PFSK-1 (cell line): ENCODE results near the gene GNL1.

Source experiments
- FOXP2 ChIP-seq: optimal IDR thresholded peaks from 2 replicates; pipeline ENCODE3; 2011; ENCODE audit warnings: borderline replicate concordance, control low read depth, inconsistent platforms; ENCODE audit not compliant: insufficient read depth; ENCODE audit errors: extremely low read length, extremely low read depth
- POLR2AphosphoS5 ChIP-seq: IDR thresholded peaks from 2 replicates; pipeline ENCODE4 v1.6.1; 2012; ENCODE audit warnings: low read depth, mild to moderate bottlenecking, control low read depth, low read length, moderate library complexity
- SIN3A ChIP-seq: IDR thresholded peaks from 2 replicates; pipeline ENCODE4 v1.6.1; 2012; ENCODE audit warnings: mild to moderate bottlenecking, low read length, moderate library complexity, borderline replicate concordance; ENCODE audit not compliant: insufficient read depth
- TAF1 ChIP-seq: IDR thresholded peaks from 2 replicates; pipeline ENCODE4 v1.6.1; 2012; ENCODE audit warnings: low read length, control low read depth, borderline replicate concordance; ENCODE audit not compliant: insufficient read depth
- TF ChIP-seq, protein P1 (sequence below), 2 experiments: IDR thresholded peaks; 2 replicates each; pipeline versions ENCODE4 v1.6.1 to v1.8.0; 2011 to 2012; ENCODE audit warnings: low read depth in 2 of 2, low read length in 2 of 2, control low read depth in 1 of 2, inconsistent platforms in 1 of 2, mild to moderate bottlenecking in 1 of 2, moderate library complexity in 1 of 2; ENCODE audit not compliant: insufficient read depth in 1 of 2

GNL1 gene

DNA sequence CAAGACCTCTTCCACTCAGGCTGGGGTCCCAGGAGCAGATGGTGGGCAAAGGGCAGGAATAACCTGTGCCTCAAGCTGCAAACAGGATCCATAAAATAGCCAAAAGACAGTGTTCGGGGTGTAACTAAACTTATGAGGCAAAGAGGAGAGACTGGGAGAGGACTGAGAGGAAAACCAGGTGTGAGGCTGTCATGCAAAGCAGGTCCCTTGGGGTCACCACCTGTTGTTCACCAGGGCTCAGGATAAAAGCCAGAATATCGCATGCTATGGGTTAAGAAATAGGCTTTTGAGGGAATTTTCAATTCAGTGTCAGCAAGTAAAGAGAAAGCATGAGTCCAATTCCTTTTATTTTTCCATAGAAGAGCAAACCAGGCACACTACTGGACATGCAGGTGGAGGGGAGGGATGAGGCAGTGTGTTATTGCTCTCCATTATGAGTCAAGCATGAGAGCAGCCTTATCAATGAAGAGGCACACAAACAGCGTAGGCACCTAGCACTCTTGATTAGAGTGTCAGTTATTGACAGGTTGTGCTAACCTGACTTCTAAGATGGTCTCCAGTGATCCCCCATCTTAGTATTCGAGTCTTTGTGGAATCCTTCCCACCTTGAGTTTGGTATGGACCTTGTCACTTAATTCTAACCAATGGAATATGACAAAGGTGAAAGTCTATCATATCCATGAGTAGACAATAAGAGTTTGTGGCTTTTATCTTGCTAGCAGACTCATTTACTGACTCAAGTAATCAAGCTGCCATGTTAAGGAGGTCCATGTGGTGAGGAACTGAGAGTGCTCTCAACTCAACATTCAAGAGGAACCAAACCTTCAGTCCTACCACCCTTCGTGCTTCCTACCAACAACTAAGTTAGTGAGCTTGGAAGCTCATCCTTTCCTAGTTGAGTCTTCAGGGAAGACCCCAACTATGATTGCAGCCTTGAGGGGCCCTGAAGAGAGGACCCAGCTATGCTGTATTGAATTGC, 48.2 kb downstream of the GNL1 start:
- TF ChIP-seq POLR2AphosphoS5 (no peak), FOXP2 (no peak), SIN3A (no peak)
- TF ChIP-seq, protein P1, sequence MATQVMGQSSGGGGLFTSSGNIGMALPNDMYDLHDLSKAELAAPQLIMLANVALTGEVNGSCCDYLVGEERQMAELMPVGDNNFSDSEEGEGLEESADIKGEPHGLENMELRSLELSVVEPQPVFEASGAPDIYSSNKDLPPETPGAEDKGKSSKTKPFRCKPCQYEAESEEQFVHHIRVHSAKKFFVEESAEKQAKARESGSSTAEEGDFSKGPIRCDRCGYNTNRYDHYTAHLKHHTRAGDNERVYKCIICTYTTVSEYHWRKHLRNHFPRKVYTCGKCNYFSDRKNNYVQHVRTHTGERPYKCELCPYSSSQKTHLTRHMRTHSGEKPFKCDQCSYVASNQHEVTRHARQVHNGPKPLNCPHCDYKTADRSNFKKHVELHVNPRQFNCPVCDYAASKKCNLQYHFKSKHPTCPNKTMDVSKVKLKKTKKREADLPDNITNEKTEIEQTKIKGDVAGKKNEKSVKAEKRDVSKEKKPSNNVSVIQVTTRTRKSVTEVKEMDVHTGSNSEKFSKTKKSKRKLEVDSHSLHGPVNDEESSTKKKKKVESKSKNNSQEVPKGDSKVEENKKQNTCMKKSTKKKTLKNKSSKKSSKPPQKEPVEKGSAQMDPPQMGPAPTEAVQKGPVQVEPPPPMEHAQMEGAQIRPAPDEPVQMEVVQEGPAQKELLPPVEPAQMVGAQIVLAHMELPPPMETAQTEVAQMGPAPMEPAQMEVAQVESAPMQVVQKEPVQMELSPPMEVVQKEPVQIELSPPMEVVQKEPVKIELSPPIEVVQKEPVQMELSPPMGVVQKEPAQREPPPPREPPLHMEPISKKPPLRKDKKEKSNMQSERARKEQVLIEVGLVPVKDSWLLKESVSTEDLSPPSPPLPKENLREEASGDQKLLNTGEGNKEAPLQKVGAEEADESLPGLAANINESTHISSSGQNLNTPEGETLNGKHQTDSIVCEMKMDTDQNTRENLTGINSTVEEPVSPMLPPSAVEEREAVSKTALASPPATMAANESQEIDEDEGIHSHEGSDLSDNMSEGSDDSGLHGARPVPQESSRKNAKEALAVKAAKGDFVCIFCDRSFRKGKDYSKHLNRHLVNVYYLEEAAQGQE (IDR thresholded peaks at IDR 0.05; ENCODE audit: insufficient read depth in 1 of 2, low read depth in 2 of 2, low read length in 2 of 2) = no peak

DNA sequence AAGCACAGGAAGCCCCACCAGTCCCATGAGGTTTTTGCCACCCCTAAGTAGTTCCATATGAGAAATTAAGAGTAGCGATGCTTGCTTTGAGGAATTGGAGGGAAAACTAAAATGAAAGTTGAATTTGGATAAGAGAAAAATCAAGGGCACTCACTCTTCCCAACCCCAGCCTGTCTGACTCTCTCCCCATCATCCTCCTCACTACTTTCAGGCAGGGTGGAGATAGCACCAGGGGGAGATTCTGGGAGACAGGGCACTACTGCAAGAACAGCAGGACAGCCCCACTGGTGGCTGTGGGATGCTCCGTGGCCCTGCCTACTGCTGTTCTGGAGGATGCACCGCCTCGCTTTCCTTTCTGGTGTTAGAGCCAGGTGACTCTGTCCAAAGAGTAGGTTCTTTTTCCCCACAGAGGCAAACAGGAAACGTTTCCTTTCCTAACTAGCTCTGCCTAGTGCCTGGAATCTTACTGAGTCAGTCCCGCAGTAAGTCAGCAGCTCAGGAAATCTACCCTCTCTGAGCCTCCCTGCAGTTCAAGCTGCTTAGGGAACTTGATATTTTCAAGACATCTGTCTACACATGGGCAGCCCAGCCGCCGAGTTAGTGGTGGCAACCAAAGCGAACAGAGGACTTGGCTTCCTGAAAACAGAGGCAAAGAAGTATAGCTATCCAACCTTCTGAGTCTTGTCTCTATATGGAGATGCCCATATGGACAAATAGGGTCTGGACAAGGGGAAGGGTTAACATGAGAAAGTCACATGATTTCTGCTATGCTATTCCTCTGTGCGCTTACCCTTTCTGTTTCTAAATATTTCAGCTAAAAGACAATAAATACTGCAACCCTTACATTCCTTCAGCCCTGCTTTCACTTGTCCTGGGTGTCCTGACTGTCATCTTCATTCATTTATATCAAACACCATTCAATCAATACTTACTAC, 55.6 kb downstream of the GNL1 start:
- TF ChIP-seq SIN3A = no peak; the same call in 1 of the 2 replicates
- TF ChIP-seq TAF1 = no peak
- TF ChIP-seq POLR2AphosphoS5 = no peak
- TF ChIP-seq, protein P1 (IDR thresholded peaks at IDR 0.05; ENCODE audit: insufficient read depth in 1 of 2, low read depth in 2 of 2, low read length in 2 of 2) = no peak; a peak in 1 of 4 replicates
- TF ChIP-seq FOXP2 = no peak

DNA sequence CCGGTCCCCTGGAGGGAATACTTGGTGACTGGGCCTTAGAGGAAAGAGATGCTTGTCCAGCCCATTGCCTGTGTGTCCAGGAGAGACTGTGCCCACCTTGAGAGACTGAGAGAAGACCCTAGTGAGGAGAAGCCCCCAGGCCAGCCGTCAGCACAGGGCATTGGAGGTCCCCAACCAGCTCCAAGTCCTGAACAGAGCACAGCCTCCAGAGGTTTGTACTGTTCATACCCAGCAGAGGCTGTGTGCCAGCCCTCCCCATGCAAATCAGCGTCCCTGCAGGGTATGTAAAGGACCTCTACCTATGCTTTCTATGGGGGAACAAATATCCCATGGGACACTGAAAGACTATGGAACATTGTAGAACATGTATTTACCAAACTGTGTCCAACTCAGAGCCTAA, 58.6 kb downstream of the GNL1 start:
- TF ChIP-seq SIN3A (no peak), TAF1 (no peak), FOXP2 (no peak), POLR2AphosphoS5 (no peak)
- TF ChIP-seq, protein P1 (IDR thresholded peaks at IDR 0.05; ENCODE audit: insufficient read depth in 1 of 2, low read depth in 2 of 2, low read length in 2 of 2) = no peak

DNA sequence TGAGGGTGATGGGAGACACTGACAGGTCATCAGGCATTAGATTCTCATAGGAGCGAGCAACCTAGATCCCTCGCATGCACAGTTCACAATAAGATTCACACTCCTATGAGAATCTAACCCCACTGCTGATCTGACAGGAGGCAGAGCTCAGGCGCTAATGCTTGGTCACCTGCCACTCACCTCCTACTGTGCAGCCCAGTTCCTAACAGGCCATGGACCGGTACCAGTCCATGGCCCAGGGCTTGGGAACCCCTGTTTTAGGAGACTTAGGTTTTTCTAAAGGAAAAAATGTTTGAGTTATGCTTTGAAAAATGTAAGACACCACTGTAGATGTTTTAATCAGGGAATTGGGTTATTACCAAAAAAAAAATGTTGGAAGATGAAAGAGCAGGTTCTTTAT, 60.3 kb downstream of the GNL1 start:
- no peak for TF ChIP-seq POLR2AphosphoS5
- no peak for TF ChIP-seq SIN3A
- no peak for TF ChIP-seq TAF1

DNA sequence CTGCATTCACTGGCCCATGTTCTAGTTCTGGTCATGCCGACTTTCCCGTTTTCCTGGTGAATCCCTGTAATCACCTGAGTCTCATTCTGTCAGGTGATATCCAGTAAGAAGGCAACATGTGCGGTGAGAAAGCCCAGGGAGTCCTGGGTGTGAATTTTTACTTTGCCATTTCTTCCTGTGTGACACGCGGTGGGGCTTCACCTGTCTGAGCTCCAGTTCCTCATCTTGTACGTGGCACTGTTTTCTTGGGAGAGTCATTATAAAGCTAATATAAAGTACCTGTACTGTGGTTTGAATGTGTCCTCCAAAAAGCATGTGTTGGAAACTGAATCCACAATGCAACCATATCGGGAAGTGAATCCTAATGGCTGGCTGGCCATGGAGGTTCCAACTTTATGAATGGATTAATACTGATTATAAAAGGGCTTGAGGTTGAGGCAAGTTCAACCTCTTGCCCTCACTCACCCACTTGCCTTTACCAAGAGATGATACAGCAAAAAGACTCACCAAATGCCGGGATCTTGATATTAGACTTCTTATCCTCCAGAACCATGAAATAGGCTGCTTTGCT, 61.9 kb downstream of the GNL1 start:
- TF ChIP-seq POLR2AphosphoS5 = no peak
- no peak for TF ChIP-seq SIN3A
- TF ChIP-seq FOXP2 = no peak
- TF ChIP-seq, protein P1 (IDR thresholded peaks at IDR 0.05; ENCODE audit: insufficient read depth in 1 of 2, low read depth in 2 of 2, low read length in 2 of 2) = no peak
- TF ChIP-seq TAF1 = no peak
